ENCODE data around the gene HNF4A. TPM values are rescaled to one million over a fixed set of nuclear protein-coding genes. Genes with fewer than 3 reads are reported as not detected.
"Not testable (repeated sequence)": the region's sequence is repeated elsewhere in the genome, so short reads cannot be mapped to it uniquely, and the experiment has no call there.

Gene HNF4A
- total RNA-seq, 1 donor from 2014 or later = 74.4 TPM

- DNase-seq (ENCODE audit: low spot score) = no peak
These were observed 10.4 kb upstream of the HNF4A start for GRCh38 chr20:44345147-44345546.

- DNase-seq (ENCODE audit: low spot score) = not testable (repeated sequence)
These were observed 9.6 kb upstream of the HNF4A start for GRCh38 chr20:44345941-44346340.

GRCh38 chr20:44348168-44348659 is 7.3 kb upstream of the HNF4A start:
- no peak for DNase-seq (ENCODE audit: low spot score)

GRCh38 chr20:44349349-44349748 is 6.2 kb upstream of the HNF4A start:
- no peak for DNase-seq (ENCODE audit: low spot score)

GRCh38 chr20:44350567-44350966 is 4.9 kb upstream of the HNF4A start:
- DNase-seq (ENCODE audit: low spot score) = no peak

- peak; percentile 62 for DNase-seq (ENCODE audit: low spot score)
These were observed 461 bp upstream of the HNF4A start for GRCh38 chr20:44354979-44355497.

- no peak for DNase-seq (ENCODE audit: low spot score)
These were observed 839 bp downstream of the HNF4A start for GRCh38 chr20:44356353-44356723.

GRCh38 chr20:44357020-44357419 is 1.5 kb downstream of the HNF4A start:
- no peak for DNase-seq (ENCODE audit: low spot score)

- DNase-seq (ENCODE audit: low spot score) = no peak
These were observed 2.1 kb downstream of the HNF4A start for GRCh38 chr20:44357555-44358125.

- DNase-seq (ENCODE audit: low spot score) = no peak
These were observed 3.3 kb downstream of the HNF4A start for GRCh38 chr20:44358776-44359175.

GRCh38 chr20:44360221-44360620 is 4.7 kb downstream of the HNF4A start:
- no peak for DNase-seq (ENCODE audit: low spot score)

- no peak for DNase-seq (ENCODE audit: low spot score)
These were observed 5.5 kb downstream of the HNF4A start for GRCh38 chr20:44361021-44361420.

- no peak for DNase-seq (ENCODE audit: low spot score)
These were observed 7.0 kb downstream of the HNF4A start for GRCh38 chr20:44362466-44362940.

GRCh38 chr20:44364068-44364467 is 8.6 kb downstream of the HNF4A start:
- no peak for DNase-seq (ENCODE audit: low spot score)

- no peak for DNase-seq (ENCODE audit: low spot score)
These were observed 9.3 kb downstream of the HNF4A start for GRCh38 chr20:44364780-44365179.

GRCh38 chr20:44367746-44368145 is 12.2 kb downstream of the HNF4A start:
- no peak for DNase-seq (ENCODE audit: low spot score)

- peak; percentile 57 for DNase-seq (ENCODE audit: low spot score)
These were observed 15.2 kb downstream of the HNF4A start for GRCh38 chr20:44370639-44371218.

- no peak for DNase-seq (ENCODE audit: low spot score)
These were observed 27.1 kb downstream of the HNF4A start for GRCh38 chr20:44382641-44383040.

- peak; percentile 82 for DNase-seq (ENCODE audit: low spot score)
These were observed 29.0 kb downstream of the HNF4A start for GRCh38 chr20:44384423-44385027.

- DNase-seq (ENCODE audit: low spot score) = peak; percentile 64
These were observed 33.0 kb downstream of the HNF4A start for GRCh38 chr20:44388466-44389023.

- no peak for DNase-seq (ENCODE audit: low spot score)
These were observed 34.4 kb downstream of the HNF4A start for GRCh38 chr20:44389871-44390270.

- DNase-seq (ENCODE audit: low spot score) = no peak
These were observed 34.8 kb downstream of the HNF4A start for GRCh38 chr20:44390280-44390679.

Data from mucosa of gallbladder (tissue), 1 donor.